NCI-H1417 treated with DMSO at 0.1 percent for 48 hours (cell line): ENCODE data around the gene COL26A1.

Source experiments
- DNase-seq: peaks from one replicate; lab custom pipeline; 2025; lab: John Stamatoyannopoulos, UW

COL26A1 gene

DNA sequence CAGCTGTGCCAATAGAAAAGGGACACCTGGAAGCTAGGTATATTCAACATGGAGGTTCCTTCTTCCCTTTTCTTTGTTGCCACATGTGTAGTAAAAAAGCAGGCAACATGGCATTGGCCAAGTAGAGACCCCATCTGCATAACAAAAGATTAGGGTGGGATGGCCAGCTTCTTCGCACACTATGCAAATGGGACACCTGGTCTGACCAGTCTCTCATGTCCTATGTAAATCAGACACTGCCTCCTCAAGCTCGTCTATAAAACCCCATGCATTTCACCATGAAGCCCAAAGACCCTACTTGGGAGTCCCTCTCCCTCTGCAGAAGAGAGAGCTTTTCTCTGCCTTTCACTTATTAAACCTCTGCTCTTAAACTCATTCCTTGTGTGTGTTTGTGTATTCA lies 212.5 kb downstream of the COL26A1 start:
- no peak for DNase-seq

DNA sequence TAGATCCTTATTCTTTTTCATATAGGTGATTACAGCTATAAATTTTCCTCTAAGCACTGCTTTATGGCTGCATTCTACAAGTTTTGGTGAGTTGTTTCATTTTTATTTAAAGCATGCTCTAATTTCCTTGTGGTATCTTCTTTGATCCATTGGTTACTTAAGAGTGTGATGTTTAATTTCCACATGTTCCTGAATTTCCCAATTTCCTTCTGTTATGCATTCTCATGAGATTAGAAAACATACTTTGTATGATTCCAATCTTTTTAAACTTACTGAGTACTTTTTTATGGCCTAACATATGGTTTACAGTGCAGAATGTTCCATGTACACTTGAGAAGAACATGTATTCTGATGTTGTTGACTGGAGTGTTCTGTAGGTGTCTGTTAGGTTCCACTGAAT lies 213.0 kb downstream of the COL26A1 start:
- DNase-seq, result no peak

DNA sequence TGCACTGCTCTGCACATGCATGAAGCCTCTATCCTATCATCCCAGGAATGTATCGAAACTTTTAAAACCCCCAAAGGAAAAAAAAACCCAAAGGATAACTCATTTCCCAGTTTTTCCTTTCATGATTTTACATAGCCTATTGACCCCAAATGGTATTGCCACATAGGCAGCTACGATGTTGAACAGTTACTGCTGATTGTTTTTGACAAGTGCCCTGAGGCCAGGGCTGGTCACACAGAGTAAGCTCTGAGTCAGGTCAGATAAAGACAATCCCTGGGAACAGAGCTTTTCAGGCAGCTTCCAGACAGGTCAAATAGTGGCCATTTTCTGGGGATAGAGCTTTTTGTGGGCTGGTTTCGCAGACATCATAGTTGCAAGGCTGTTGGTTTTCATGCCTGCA lies 214.3 kb downstream of the COL26A1 start:
- no peak for DNase-seq

DNA sequence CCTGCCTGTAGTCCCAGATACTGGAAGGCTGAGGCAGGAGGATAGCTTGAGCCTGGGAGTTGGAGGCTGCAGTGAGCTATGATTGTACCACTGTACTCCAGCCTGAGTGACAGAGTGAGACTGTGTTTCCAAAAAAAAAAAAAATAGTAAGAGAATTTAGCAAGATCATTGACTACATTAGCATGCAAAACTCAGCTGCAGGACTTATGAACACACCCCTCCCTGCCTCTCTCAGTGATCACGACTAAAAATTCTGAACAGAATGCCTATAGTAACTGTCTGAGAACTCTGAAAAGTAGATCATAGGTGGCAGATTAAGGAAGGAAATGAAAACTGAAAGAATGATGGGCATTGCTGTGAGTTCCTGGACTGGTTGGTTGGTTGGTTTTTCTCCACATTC lies 215.9 kb downstream of the COL26A1 start:
- DNase-seq, result no peak

- no peak for DNase-seq
Observed at GRCh38 chr7:101580596-101580995, 217.9 kb downstream of the COL26A1 start.

DNA sequence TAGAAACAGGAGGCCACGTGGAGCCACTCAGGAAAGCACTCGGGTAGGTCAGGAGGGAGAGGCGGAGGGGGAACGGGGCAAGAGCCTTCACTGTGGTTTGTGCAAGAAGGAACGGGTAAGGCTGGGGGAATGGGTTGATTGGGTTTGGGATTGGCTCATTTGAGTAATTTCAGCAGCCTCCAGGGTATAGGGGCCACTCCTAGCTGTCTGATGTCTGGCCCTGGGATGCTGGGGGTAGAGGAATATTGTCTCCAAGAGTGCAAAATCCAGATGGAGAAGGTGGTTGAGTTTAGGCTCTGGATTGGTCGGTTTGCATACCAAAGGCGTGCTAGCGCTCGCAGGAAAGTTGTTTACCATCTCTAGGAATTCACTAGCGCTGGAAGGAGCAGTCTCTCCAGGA lies 219.2 kb downstream of the COL26A1 start:
- no peak for DNase-seq

GRCh38 chr7:101582971-101583370 lies 220.3 kb downstream of the COL26A1 start:
- no peak for DNase-seq

GRCh38 chr7:101586078-101586905 lies 223.6 kb downstream of the COL26A1 start:
- peak; percentile 35 for DNase-seq

DNA sequence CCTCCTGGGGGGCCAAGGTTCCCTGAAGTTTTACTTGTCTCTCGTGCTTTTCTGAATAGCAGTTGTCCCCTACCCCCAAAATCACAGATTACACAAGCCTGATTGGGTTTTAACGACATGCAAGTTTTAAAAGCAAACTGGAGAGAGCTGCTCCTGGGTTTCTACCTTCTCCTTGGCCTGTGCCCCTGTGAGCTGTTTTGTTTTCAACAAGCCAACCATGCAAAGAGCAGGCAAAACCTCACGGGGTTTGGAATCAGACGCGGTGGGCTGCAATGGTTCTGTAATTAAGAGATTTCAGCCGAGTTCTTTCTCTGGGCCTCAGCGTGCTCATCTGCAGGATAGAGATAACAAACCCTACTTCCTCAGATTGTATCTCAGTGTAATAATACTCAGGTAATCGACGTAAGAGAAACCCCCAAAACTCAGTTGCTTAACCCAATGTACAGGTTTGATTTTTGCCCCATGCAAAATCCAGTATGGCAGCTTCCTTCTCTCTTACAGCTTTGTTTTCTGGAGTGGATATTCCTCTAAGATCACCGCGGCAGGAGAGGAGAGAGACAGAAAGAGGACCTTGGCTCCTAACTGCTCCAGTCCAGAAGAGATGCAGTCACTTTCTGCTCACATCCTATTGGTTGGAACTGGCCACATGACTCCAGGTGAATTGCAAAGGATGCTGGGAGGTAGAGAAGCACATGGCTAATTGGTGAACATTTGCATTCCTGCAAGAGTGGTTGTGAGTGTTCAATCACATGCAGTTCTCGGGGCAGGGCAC lies 224.4 kb downstream of the COL26A1 start:
- DNase-seq, result no peak

DNA sequence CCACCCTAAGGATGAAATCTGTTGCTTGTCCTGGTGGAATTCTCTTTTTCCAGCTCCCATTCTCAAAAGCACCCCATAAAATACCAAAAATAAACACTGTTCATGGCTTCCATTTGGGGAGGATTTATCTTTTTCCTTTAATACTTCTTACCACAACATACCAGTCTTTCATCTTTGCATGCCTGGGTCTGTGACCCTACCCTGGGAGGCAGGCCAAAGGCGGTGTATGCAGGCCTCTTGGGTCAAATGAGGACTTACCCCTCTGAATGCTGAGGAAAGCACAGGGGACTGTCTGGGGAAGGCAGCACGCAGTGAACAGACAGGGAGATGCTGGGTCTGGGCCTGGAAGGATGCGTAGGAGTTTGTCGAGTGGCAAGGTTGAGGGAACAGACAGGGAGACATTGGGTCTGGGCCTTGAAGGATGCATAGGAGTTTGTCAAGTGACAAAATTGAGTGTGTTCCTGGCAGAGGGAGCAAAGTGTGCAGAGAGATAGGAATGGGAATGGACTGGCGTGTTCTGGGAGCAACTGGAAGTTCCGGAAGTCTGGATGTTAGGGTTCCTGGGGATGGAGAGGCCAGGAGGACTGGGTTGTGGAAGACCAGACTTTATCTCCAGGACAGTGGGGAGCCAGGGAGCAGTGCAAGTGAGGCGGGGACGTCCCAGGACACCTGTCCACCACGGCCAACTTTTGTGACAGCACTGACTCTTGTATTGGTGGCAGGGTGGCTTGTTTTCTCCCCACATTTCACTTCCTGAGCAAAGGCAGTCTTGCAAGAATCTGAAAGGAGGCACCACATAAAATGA lies 225.7 kb downstream of the COL26A1 start:
- DNase-seq, result no peak

GRCh38 chr7:101589052-101589451 lies 226.4 kb downstream of the COL26A1 start:
- DNase-seq, result no peak

DNA sequence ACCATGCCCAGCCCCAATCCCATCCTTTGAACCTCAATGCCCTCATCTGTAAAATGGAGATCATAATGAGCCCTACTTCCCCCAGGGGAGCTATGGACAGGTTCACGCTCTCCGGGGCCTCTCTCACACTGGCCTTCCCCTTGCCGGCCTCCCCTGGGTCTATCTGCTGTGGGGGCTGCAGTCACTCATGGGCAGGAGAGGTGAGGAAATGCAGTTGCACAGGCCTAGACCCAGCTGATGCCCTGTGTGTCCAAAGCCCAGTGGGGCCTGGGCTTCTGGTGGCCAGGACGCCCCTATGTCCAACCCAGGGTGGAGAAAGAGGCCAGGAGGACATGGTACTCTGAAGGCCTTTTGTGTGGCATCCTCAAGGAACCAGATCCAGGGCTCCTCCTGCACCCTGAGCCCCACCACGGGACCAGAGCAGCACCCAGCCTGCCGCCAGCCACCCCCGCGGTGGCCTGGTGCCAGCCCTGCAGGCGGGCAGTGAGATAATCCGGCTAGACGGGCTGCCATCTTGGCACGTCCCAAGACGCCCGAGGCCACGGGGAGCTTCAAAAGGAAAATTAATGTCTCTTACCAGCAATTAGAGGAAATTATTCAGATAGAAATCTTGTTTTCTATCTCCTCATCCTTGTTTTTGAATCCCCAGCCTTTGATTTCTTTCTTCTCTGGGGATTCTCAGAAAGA lies 227.4 kb downstream of the COL26A1 start:
- DNase-seq, result no peak

DNA sequence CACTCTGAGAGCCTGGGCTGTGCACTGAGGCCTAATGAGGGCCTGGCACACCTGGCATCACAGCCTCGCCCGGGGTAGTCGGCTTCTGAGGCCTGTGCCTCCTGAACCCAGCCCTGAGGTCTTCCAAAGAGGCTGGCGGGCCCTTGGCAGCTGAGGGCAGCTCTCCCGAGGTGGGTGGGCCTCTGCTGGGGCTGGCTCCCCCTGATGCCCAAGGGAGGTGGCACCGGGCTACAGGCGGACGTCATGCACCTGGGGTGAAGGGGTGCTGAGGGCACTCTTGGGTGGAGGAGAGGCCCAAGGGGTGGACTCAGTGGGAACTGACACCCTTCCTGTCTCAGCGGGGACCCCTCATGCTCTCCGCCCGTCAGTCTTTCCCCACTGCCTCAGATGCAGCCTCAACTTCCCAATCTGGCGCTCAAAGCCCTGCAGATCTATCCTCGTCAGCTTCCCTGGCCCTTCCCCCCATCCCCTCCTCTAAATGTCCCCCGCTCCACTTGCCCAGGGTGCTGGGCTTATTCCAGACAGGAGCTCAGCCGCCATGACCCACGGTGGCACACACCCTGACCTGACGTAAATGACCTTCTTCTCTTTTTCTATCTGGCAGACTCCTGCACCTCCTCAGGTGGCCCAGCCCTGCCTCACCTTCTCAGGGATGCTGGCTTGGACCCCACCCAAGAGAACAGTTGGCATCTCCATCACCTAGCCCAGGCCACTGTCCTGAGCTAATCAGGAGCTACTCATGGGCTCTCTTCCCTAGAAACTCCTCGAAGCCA lies 228.2 kb downstream of the COL26A1 start:
- no peak for DNase-seq

- no peak for DNase-seq
Observed at GRCh38 chr7:101591504-101591903, 228.8 kb downstream of the COL26A1 start.

- no peak for DNase-seq
Observed at GRCh38 chr7:101593556-101593955, 230.9 kb downstream of the COL26A1 start.

- no peak for DNase-seq
Observed at GRCh38 chr7:101594790-101595189, 232.1 kb downstream of the COL26A1 start.

GRCh38 chr7:101595246-101595645 lies 232.6 kb downstream of the COL26A1 start:
- no peak for DNase-seq

DNA sequence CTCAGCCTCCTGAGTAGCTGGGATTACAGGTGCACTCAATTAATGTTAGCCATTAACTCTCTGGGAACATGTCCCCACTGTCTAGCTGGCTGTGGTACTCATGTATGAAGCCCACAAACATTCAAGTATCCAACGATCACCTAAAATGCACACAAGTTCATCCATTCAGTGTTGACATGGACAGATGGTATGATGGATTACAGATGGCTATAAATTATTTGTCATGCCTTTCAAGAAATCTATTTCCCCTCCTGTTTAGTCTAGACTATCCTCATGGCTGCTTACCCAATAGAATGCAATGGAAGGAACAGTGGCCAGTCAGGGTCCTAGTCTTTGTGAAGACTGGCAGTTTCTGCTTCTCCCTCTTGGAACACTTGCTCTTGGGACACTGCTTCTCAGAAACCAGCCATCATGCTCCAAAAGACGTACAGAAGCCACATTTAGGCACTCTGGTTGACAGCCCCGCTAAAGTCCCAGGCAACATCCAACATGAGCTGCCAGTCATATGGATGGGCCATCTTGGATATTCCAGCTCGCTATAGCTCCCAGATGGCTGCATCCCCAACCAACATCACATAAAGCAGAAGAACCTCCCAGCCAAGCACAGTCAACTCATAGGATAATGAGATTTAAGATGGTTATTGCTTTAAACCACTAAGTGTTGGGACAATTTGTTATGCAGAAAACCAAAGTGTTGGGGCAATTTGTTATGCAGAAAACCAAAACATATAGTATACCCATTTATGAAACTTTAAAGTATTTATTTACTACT lies 233.3 kb downstream of the COL26A1 start:
- no peak for DNase-seq

DNA sequence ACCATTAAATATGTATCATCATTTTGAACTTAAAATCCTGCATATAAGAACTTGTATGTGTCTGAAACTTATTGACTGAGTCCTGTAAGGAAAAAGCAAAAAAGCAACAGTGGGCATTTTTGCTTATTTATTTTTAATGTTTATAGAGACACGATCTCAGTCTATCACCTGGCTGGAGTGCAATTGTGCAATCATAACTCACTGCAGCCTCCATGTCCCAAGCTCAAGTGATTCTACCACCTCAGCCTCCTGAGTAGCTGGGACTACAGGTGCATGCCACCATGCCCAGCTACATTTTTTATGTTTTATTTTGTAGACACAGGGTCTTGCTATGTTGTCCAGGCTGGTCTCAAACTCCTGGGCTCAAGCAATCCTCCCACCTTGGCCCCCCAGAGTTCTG lies 234.2 kb downstream of the COL26A1 start:
- DNase-seq, result no peak

GRCh38 chr7:101597941-101598340 lies 235.3 kb downstream of the COL26A1 start:
- no peak for DNase-seq
